BE2C (cell line): ENCODE data around the gene ERCC1.
A peak's percentile ranks its signal among the peaks of the same experiment; 100 is the strongest.

Experiments used
- DNase-seq: peaks from one replicate; pipeline ENCODE4 v3.0.0-alpha.2; 2020
- H3K27me3 ChIP-seq: fragments of 250-450 bp; sonication (Bioruptor Pico); 2 replicates; pipeline ENCODE4 v1.5.1; 2020; ENCODE audit warnings: mild to moderate bottlenecking
- H3K36me3 ChIP-seq: fragments of 250-450 bp; sonication (Bioruptor Pico); 2 replicates; pipeline ENCODE4 v1.5.1; 2020; ENCODE audit warnings: mild to moderate bottlenecking
- H3K4me1 ChIP-seq: fragments of 250-450 bp; sonication (Bioruptor Pico); 2 replicates; pipeline ENCODE4 v1.5.1; 2020
- H3K4me3 ChIP-seq: 2 replicates; pipeline ENCODE4 v1.5.1; 2011; ENCODE audit warnings: low read depth, low read length
- H3K9me3 ChIP-seq: fragments of 250-450 bp; sonication (Bioruptor Pico); 2 replicates; pipeline ENCODE4 v1.5.1; 2020
- CTCF ChIP-seq: IDR thresholded peaks from 2 replicates; pipeline ENCODE4 v1.5.1; 2012; ENCODE audit warnings: mild to moderate bottlenecking, low read depth, low read length

ERCC1 gene

GRCh38 chr19:45444318-45445041 lies 20.8 kb upstream of the ERCC1 start:
- Histone ChIP-seq H3K27me3 (no peaks in the 10 kb centered on the region), H3K36me3 (no peaks in the 10 kb centered on the region), H3K4me3 (peak overlapping the region; percentile 47), H3K4me1 (0 out of 2 replicates have a peak, but pooled peaks cover 2% of the 10 kb centered on the region), H3K9me3 (no peaks in the 10 kb centered on the region)
- DNase-seq = peak; percentile 95
- TF ChIP-seq CTCF = no peak

- Histone ChIP-seq H3K4me1 (0 out of 2 replicates have a peak, but pooled peaks cover 2% of the 10 kb centered on the region), H3K9me3 (no peaks in the 10 kb centered on the region), H3K36me3 (no peaks in the 10 kb centered on the region), H3K27me3 (no peaks in the 10 kb centered on the region), H3K4me3 (peak overlapping the region; percentile 72)
- DNase-seq = peak; percentile 99
- no peak for TF ChIP-seq CTCF
Observed at GRCh38 chr19:45443462-45444317, 20.0 kb upstream of the ERCC1 start.

- Histone ChIP-seq H3K36me3 (no peaks in the 10 kb centered on the region), H3K4me1 (0 out of 2 replicates have a peak, but pooled peaks cover 2% of the 10 kb centered on the region), H3K4me3 (peak overlapping the region; percentile 72), H3K9me3 (no peaks in the 10 kb centered on the region), H3K27me3 (no peaks in the 10 kb centered on the region)
- no peak for TF ChIP-seq CTCF
- DNase-seq = peak; percentile 63
Observed at GRCh38 chr19:45442778-45443461, 19.2 kb upstream of the ERCC1 start.

- DNase-seq = no peak
- Histone ChIP-seq H3K9me3 (no peaks in the 10 kb centered on the region), H3K4me3 (no peak overlapping the region), H3K36me3 (no peaks in the 10 kb centered on the region), H3K4me1 (0 out of 2 replicates have a peak, but pooled peaks cover 2% of the 10 kb centered on the region), H3K27me3 (no peaks in the 10 kb centered on the region)
- TF ChIP-seq CTCF = no peak
Observed at GRCh38 chr19:45442408-45442777, 18.7 kb upstream of the ERCC1 start.

GRCh38 chr19:45440873-45441654 lies 17.3 kb upstream of the ERCC1 start:
- DNase-seq = peak; percentile 37
- H3K4me3 ChIP-seq = no peak overlapping the region
- 0 out of 2 replicates have a peak, but pooled peaks cover 2% of the 10 kb centered on the region for H3K4me1 ChIP-seq

More at GRCh38 chr19:45440873-45441654, 17.3 kb upstream of the ERCC1 start:
- H3K27me3 ChIP-seq = no peaks in the 10 kb centered on the region
- H3K36me3 ChIP-seq = no peaks in the 10 kb centered on the region
- no peak for TF ChIP-seq CTCF
- no peaks in the 10 kb centered on the region for H3K9me3 ChIP-seq
